ENCODE measurements around the gene HHIPL1.

DNA sequence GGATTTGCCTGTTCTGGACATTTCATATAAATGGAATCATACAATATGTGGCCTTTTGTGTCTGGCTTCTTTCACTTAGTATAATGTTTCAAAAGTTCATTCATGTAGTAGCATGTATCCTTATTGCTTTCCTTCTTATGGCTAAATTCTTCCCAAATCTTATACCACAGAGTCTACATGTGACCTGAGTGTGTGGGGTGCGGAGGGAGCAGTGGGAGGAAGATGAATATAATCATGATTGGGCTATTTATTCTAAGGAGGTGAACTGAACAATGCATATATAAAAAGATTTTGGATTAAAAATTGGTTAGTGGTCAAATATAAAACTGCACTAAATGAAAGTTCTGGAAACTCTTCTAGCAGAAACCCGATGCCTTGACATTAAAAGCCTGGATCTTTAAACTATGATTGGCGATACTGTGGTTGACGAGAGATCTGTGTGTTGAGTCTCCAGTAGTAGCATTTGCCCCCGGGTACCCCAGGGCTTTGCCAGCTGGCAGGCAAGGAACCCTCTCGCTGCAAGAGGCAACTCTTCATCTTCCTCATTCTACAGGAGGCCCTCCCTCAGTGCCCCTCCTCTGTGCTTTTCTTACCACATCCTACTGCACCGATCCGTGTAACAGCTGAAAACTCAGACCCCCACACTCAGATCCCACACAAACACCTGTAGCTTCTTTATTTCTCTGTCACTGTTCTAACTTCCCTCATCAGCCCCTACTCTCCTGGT, 41.8 kb downstream of the HHIPL1 start:
- TF ChIP-seq POLR2A (IDR thresholded peaks at IDR 0.05; ENCODE audit: low read depth, low read length) (no peak), POLR2AphosphoS5 (IDR thresholded peaks at IDR 0.05; ENCODE audit: low read depth, low read length) (no peak), SPI1 (IDR thresholded peaks at IDR 0.05; ENCODE audit: low read depth, low read length) (no peak), TAF1 (IDR thresholded peaks at IDR 0.05; ENCODE audit: low read depth, low read length) (no peak), PAX5 (IDR thresholded peaks at IDR 0.05; ENCODE audit: insufficient read depth, low read length, severe bottlenecking) (no peak)

Data from GM12891 (cell line).